PC-3 (cell line): ENCODE results near the gene SFRP2.

Source experiments
- CTCF ChIP-seq: fragments of 300-600 bp; sonication (generic); conservative IDR thresholded peaks from 2 replicates; pipeline ENCODE4 v1.5.1; 2017; ENCODE audit warnings: antibody characterized with exemption, low read depth, mild to moderate bottlenecking, low read length
- EZH2 ChIP-seq: fragments of 300-600 bp; sonication (generic); IDR thresholded peaks from one replicate; pipeline ENCODE4 v1.6.1; 2017; ENCODE audit warnings: antibody characterized with exemption, mild to moderate bottlenecking, low read length; ENCODE audit not compliant: unreplicated experiment

- no peak for TF ChIP-seq CTCF
- no peak for TF ChIP-seq EZH2
Observed at GRCh38 chr4:153735906-153736461, 52.9 kb downstream of the SFRP2 start.
